HG02943 (cell line): ENCODE measurements around the gene BHLHA9.

Experiments
- ATAC-seq: cut with Tn5 transposase; IDR thresholded peaks from one replicate; pipeline ENCODE4 v1.9.1; 2021; ENCODE audit warnings: mild to moderate bottlenecking, low read depth, moderate library complexity; ENCODE audit not compliant: unreplicated experiment

BHLHA9 gene

DNA sequence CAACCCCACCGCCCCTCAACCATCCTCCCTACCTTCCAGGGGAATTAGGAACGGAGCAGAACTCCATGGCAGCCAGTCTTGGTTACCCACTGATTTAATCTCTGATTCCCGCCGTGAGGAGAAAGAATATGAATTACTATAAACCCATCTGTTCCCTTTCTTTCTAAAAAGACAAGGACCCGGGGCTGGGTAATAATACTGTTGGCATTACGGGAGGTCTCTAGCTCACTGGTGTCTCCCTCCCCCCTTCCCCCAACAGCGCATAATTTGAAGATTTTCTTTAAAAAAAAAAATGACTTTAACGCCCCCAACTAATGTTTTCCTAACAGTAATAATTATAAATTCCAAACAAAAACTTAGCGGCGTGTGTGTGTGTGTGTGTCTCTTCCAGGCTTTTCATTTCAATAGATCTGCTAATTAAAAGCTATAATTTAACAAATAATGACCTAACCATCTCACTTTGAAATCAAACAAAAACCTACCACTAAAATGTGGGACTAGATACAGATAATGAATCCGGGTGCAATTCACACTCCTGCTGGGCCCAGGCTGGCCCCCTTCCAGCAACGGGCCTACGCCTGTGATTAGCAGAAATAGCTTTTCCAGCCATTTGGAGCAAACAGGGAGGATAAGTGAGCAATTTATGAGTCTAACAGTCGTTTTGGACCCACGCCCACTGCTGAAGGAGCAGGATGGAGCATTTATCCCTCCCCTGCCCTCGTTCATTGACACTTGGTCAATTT is 18.2 kb upstream of the BHLHA9 start:
- ATAC-seq, result no peak

DNA sequence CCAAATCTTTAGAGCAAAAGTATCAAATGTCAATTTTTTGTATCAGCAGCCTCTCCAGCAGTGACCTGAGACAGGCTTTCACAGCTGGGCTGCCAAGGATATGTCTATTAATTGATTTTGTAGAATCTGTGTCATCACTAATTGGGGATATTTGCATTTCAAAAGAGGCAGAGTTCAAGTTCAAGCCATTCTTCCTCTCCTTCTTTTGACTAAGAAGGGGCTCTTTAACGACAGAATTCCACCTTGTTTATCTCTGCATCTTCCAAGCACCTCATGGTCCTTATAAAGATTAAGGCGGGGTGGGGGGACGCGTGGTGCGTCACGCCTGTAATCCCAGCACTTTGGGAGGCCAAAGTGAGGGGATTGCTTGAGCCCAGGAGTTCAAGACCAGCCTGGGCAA is 15.2 kb upstream of the BHLHA9 start:
- ATAC-seq, result no peak

DNA sequence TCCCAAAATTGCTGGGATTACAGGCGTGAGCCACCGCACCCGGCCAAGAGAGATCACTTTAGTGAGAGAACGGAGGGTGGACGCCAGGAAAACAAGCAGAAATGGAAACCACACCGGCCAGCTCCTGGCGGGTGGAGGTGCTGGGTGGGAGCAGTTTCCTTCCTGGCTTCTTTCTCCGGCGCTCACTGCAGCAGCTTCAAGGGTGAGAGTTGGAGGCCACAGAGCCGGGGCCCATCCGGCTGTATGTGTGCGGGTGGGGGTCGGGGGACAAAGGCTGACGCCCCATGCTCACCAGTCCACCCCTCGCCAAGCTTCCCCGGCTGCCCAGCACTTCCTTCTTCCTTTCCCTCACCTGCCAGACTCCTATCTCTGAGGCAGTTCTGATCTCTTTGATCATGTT is 13.5 kb upstream of the BHLHA9 start:
- no peak for ATAC-seq

GRCh38 chr17:1260086-1260769 is 10.0 kb upstream of the BHLHA9 start:
- no peak for ATAC-seq

DNA sequence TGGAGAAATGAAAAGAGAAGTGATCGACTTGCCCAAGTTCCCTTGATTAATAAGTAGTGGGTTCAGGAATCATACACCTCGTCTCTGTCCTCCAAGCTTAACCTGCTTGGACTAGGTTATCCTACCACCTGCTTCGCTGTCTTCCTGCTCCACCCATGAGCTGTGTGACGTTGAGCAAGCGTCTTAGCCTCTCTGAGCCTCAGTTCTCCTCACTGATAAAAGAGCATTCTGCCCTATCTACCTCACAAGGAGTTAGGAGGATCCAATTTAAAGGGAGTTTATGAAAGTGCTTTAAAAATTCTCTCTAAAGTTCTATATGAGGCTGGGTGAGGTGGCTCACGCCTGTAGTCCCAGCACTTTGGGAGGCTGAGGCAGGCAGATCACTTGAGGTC is 9.5 kb upstream of the BHLHA9 start:
- no peak for ATAC-seq

GRCh38 chr17:1264196-1264595 is 6.0 kb upstream of the BHLHA9 start:
- no peak for ATAC-seq

- ATAC-seq, result no peak
These were observed 2.7 kb upstream of the BHLHA9 start for GRCh38 chr17:1267471-1267943.

- no peak for ATAC-seq
These were observed 783 bp downstream of the BHLHA9 start for GRCh38 chr17:1271030-1271423.

GRCh38 chr17:1271441-1271840 is 1.2 kb downstream of the BHLHA9 start:
- no peak for ATAC-seq

DNA sequence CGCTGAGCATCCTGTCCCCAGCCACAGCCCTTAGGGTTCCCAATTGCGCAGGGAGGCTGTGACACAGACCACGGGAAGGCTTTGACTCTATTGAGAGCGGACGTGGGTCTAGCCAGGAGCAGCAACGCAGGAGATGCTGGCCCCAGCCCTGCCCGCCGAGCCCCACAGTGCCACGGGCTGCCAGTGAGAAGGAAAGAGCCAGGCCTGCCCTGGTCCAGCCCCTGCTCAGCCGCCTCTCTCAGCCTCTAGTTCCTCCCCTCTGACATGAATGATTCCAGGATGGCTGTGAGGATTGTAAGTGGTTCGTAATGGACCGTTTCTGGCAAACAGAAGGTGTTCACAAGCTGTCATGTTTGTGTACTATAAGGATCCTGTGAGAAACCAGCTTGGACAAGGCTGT is 2.5 kb downstream of the BHLHA9 start:
- ATAC-seq, result no peak

DNA sequence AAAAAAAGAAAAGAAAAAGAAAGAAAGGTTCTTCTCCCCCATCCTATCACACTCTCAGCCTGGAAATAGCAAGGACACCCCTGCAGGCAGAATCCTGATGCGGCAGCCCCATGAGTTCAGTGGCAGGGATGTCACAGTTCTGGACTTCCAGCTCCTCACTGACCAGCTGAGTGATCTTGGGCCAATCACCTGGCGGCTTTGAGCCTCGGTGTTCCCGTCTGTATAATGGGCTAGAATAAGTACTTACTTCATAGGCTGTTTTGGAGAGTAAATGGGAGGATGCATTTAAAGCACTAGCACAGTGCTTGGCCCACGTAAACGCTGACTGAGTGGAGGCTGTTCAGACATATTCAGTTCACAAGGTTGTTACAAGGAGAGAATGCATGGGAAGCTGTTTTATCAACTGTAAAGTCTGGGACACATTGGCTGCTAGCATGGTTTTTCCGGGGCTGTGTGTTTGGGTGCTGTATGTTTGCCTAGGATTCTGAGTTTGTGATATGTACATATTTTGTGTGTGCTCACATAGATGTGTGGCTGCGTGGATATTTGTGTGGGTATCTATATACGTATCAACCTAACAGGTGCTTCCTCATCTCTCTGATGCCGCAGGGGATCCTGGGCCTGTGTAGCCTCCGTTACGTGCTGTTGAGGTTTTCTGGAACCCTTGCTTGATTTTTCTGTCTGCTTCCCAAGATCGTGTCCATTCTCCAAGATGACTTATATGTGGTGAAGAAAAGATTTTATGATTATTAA is 3.4 kb downstream of the BHLHA9 start:
- no peak for ATAC-seq

DNA sequence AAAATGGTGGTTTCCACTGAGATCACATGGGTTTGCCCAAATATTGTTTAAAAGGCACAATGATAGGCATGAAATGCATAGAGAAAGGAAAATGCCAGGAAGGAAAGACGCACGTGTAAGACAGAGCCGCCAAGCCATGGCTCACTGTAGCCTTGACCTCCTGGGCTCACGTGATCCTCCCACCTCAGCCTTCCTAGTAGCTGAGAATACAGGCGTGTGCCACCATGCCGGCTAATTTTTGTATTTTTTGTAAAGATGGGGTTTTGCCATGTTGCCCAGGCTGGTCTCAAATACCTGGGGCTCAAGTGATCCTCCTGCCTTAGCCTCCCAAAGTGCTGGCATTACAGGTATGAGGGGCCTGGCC is 4.0 kb downstream of the BHLHA9 start:
- no peak for ATAC-seq

GRCh38 chr17:1275205-1275961 is 5.1 kb downstream of the BHLHA9 start:
- no peak for ATAC-seq

DNA sequence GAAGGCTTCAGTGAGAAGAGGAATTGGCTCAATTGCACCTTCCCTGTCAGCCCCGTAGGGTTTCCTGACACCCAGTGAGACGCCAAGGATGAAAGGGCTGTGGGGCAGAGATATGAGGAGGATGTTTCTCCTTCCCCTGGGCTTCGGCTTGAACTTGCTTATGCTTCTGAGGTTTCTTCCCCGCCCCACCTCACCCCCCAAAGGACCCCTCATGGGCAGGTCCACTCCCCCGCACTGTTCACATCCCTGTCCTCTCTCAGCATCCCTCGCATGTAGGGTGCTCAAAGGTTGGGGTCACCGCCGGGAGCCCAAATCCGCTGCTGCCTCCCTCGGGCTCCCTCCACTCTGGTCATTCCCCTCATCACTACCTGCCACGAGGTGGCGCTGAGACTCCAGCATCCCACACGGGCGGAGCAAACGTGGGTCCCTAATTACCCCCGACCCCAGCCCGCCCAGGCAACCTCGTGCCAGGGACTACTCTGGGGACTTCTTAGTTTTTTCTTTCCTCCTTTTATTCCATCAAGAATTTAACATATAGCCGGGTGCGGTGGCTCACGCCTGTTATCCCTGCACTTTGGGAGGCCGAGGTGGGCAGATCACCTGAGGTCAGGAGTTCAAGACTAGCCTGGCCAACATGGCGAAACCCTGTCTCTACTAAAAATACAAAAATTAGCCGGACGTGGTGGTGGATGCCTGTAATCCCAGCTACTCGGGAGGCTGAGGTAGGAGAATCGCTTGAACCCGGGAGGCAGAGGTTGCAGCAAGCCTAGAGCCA is 5.9 kb downstream of the BHLHA9 start:
- no peak for ATAC-seq

DNA sequence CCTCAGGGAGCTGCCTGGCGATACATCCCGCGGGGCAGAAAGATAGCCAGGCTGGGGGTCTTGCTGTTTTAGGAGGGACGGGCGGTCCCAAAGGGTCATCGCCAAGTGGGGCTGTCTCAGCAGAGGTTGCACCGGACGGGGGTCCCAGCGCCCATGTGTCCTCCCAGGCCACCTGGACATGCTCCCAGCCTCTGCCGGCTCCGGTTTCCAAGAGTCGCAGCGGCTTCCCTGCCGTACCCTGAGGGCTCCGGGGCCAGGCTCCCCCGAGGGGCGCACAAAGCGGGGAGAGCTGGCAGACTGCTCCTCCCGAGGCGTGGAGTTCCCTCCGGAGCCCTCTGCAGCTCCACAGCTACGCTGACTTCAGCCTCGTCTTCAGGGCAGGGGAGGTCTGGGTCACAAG is 10.4 kb downstream of the BHLHA9 start:
- no peak for ATAC-seq

- no peak for ATAC-seq
These were observed 16.3 kb downstream of the BHLHA9 start for GRCh38 chr17:1286379-1287106.

- ATAC-seq, result no peak
These were observed 19.5 kb downstream of the BHLHA9 start for GRCh38 chr17:1289695-1290094.

DNA sequence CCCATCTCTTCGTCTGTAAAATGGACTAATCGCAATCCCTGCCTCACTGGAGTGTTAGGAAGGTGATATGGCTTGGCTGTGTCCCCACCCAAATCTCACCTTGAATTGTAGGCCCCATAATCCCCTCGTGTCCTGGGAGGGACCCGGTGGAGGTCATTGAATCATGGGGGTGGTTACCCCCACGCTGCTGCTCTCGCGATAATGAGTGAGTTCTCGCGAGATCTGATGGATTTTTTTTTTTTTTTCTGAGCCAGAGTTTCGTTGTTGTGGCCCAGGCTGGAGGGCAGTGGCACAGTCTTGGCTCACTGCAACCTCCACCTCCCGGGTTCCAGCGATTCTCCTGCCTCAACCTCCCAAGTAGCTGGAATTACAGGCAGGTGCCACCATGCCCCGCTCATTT is 20.4 kb downstream of the BHLHA9 start:
- no peak for ATAC-seq

DNA sequence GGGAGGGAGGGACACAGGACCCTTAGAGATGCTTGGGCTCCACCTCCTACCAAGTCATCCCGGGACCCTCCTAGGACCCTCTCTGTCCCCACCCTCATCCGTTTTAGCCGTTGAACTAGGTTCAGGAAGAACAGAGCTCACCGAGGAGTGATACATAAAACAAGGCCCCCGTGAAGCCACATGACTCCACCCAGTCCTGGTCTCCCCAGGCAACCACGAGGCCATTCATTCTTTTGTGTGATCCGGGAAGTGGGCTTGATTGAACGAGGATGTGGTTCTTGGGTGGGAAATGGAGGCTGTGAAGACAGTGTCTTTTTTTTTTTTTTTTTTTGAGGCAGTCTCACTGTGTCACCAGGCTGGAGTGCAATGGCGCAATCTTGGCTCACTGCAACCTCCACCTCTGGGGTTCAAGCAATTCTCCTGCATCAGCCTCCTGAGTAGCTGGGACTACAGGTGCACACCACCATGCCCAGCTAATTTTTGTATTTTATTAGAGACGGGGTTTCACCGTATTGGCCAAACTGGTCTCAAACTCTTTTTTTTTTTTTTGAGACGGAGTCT is 24.0 kb downstream of the BHLHA9 start:
- no peak for ATAC-seq
